MM.1S (cell line): ENCODE measurements around the gene RBMS3.

ENCODE experiments used
- CTCF ChIP-seq: fragments of 300-600 bp; sonication (generic); IDR thresholded peaks from 2 replicates; pipeline ENCODE4 v1.5.1; 2016; ENCODE audit warnings: antibody characterized with exemption, low read length, mixed read lengths
- EZH2 ChIP-seq: fragments of 300-600 bp; sonication (generic); optimal IDR thresholded peaks from 2 replicates; pipeline ENCODE3; 2017; ENCODE audit warnings: low read depth, mild to moderate bottlenecking, antibody characterized with exemption, low read length, mixed read lengths
- EZH2phosphoT487 ChIP-seq: fragments of 300-600 bp; sonication (generic); IDR thresholded peaks from 2 replicates; pipeline ENCODE4 v1.6.1; 2018; ENCODE audit warnings: antibody characterized with exemption, low read length

- TF ChIP-seq EZH2 (no peak), CTCF (no peak), EZH2phosphoT487 (no peak)
Observed at GRCh38 chr3:29453284-29454001, 172.6 kb downstream of the RBMS3 start.
